H1 (cell line): ENCODE measurements around the gene MACF1. TPM values are rescaled to one million over a fixed set of nuclear protein-coding genes. Genes with fewer than 3 reads are reported as not detected.

ENCODE experiments used
- EGR1 ChIP-seq: IDR thresholded peaks from 2 replicates; pipeline ENCODE4 v1.6.1; 2011; ENCODE audit warnings: low read depth, low read length, borderline replicate concordance
- FOSL1 ChIP-seq: IDR thresholded peaks from 2 replicates; pipeline ENCODE4 v1.6.1; 2011; ENCODE audit warnings: mild to moderate bottlenecking, low read depth, low read length, moderate library complexity; ENCODE audit not compliant: insufficient read depth
- GABPA ChIP-seq: IDR thresholded peaks from 2 replicates; pipeline ENCODE4 v1.6.1; 2011; ENCODE audit warnings: mild to moderate bottlenecking, low read length, moderate library complexity, borderline replicate concordance; ENCODE audit not compliant: insufficient read depth
- HDAC6 ChIP-seq: IDR thresholded peaks from one replicate; pipeline ENCODE4 v1.7.1; 2012; ENCODE audit warnings: low read depth, mild to moderate bottlenecking, inconsistent platforms, low read length, moderate library complexity
- POLR2AphosphoS5 ChIP-seq: IDR thresholded peaks from 2 replicates; pipeline ENCODE4 v1.6.1; 2011; ENCODE audit warnings: low read depth, low read length
- TAF1 ChIP-seq: IDR thresholded peaks from 2 replicates; pipeline ENCODE4 v1.6.1; 2011; ENCODE audit warnings: mild to moderate bottlenecking, low read depth, low read length
- polyA plus RNA-seq, 7 experiments: library from polyadenylated mRNA; depleted of rRNA in 3 of 7; stranded (reverse) in 5 of 7; unstranded in 2 of 7; fragments of >200 nt in 5 of 7; fragments of 200-250 nt in 2 of 7; gene quantifications; 1 replicate in 5 of 7; 2 replicates in 1 of 7; 4 replicates in 1 of 7; pipeline versions ENCODE4 v1.2.1 to v1.2.3, GENCODE V29; 2011 to 2013; ENCODE audit warnings: missing spikeins in 2 of 7, mixed read lengths in 2 of 7
- total RNA-seq: library from RNA; stranded (reverse); fragmentation: NEBNext Ultra II Directional; extraction: Animal tissue kit (Norgen Biotek cat#: 25700); gene quantifications from 2 replicates; pipeline ENCODE4 v1.2.1, GENCODE V29; 2021
- TF ChIP-seq, protein P1 (sequence below): fragments of 300-600 bp; sonication (generic); IDR thresholded peaks from 2 replicates; pipeline ENCODE4 v1.7.1; 2012; ENCODE audit warnings: low read length, moderate library complexity, mild to moderate bottlenecking, inconsistent platforms; ENCODE audit not compliant: insufficient replicate concordance
- TF ChIP-seq, protein P2 (sequence below): IDR thresholded peaks from 2 replicates; pipeline ENCODE4 v1.6.1; 2012; ENCODE audit warnings: inconsistent platforms
- TF ChIP-seq, protein P3 (sequence below): IDR thresholded peaks from 2 replicates; pipeline ENCODE4 v1.6.1; 2011; ENCODE audit warnings: low read depth, mild to moderate bottlenecking, low read length; ENCODE audit not compliant: insufficient read depth

The MACF1 gene
- total and polyA plus RNA-seq, 2 of the 8 experiments (the other 6 are each of a cell fraction or from before 2014, with no cell fraction given): 59.8 to 285 TPM

DNA sequence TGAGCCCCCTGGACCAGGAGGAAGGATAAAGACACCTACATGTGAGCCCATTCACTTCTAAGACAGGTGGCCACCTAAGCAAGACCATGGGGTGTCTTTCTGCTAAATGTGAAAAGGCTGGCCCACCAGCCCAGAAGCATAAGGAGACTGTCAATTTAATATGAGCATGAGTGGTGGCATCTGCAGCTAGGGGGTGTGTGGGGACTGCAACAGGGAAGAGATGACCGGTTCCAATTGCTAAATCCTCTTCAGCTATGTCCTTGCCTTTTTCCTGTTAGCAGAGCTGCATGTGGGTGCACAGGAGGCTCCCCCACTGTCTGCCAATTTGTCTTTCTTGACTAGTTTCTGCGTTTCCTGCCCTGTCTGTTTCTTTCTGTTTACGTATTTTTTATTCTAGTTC, 264.7 kb downstream of the MACF1 start (continued):
- TF ChIP-seq, protein P1, sequence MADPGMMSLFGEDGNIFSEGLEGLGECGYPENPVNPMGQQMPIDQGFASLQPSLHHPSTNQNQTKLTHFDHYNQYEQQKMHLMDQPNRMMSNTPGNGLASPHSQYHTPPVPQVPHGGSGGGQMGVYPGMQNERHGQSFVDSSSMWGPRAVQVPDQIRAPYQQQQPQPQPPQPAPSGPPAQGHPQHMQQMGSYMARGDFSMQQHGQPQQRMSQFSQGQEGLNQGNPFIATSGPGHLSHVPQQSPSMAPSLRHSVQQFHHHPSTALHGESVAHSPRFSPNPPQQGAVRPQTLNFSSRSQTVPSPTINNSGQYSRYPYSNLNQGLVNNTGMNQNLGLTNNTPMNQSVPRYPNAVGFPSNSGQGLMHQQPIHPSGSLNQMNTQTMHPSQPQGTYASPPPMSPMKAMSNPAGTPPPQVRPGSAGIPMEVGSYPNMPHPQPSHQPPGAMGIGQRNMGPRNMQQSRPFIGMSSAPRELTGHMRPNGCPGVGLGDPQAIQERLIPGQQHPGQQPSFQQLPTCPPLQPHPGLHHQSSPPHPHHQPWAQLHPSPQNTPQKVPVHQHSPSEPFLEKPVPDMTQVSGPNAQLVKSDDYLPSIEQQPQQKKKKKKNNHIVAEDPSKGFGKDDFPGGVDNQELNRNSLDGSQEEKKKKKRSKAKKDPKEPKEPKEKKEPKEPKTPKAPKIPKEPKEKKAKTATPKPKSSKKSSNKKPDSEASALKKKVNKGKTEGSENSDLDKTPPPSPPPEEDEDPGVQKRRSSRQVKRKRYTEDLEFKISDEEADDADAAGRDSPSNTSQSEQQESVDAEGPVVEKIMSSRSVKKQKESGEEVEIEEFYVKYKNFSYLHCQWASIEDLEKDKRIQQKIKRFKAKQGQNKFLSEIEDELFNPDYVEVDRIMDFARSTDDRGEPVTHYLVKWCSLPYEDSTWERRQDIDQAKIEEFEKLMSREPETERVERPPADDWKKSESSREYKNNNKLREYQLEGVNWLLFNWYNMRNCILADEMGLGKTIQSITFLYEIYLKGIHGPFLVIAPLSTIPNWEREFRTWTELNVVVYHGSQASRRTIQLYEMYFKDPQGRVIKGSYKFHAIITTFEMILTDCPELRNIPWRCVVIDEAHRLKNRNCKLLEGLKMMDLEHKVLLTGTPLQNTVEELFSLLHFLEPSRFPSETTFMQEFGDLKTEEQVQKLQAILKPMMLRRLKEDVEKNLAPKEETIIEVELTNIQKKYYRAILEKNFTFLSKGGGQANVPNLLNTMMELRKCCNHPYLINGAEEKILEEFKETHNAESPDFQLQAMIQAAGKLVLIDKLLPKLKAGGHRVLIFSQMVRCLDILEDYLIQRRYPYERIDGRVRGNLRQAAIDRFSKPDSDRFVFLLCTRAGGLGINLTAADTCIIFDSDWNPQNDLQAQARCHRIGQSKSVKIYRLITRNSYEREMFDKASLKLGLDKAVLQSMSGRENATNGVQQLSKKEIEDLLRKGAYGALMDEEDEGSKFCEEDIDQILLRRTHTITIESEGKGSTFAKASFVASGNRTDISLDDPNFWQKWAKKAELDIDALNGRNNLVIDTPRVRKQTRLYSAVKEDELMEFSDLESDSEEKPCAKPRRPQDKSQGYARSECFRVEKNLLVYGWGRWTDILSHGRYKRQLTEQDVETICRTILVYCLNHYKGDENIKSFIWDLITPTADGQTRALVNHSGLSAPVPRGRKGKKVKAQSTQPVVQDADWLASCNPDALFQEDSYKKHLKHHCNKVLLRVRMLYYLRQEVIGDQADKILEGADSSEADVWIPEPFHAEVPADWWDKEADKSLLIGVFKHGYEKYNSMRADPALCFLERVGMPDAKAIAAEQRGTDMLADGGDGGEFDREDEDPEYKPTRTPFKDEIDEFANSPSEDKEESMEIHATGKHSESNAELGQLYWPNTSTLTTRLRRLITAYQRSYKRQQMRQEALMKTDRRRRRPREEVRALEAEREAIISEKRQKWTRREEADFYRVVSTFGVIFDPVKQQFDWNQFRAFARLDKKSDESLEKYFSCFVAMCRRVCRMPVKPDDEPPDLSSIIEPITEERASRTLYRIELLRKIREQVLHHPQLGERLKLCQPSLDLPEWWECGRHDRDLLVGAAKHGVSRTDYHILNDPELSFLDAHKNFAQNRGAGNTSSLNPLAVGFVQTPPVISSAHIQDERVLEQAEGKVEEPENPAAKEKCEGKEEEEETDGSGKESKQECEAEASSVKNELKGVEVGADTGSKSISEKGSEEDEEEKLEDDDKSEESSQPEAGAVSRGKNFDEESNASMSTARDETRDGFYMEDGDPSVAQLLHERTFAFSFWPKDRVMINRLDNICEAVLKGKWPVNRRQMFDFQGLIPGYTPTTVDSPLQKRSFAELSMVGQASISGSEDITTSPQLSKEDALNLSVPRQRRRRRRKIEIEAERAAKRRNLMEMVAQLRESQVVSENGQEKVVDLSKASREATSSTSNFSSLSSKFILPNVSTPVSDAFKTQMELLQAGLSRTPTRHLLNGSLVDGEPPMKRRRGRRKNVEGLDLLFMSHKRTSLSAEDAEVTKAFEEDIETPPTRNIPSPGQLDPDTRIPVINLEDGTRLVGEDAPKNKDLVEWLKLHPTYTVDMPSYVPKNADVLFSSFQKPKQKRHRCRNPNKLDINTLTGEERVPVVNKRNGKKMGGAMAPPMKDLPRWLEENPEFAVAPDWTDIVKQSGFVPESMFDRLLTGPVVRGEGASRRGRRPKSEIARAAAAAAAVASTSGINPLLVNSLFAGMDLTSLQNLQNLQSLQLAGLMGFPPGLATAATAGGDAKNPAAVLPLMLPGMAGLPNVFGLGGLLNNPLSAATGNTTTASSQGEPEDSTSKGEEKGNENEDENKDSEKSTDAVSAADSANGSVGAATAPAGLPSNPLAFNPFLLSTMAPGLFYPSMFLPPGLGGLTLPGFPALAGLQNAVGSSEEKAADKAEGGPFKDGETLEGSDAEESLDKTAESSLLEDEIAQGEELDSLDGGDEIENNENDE: no peak
- TF ChIP-seq GABPA (no peak), EGR1 (no peak), HDAC6 (no peak), TAF1 (no peak), FOSL1 (no peak), POLR2AphosphoS5 (no peak)
- TF ChIP-seq, protein P2, sequence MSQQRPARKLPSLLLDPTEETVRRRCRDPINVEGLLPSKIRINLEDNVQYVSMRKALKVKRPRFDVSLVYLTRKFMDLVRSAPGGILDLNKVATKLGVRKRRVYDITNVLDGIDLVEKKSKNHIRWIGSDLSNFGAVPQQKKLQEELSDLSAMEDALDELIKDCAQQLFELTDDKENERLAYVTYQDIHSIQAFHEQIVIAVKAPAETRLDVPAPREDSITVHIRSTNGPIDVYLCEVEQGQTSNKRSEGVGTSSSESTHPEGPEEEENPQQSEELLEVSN: no peak
- TF ChIP-seq, protein P3, sequence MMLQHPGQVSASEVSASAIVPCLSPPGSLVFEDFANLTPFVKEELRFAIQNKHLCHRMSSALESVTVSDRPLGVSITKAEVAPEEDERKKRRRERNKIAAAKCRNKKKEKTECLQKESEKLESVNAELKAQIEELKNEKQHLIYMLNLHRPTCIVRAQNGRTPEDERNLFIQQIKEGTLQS: no peak
